CD4-positive, alpha-beta T cell (primary cell): ENCODE results near the gene BAX. TPM values are rescaled to one million over a fixed set of nuclear protein-coding genes. Genes with fewer than 3 reads are reported as not detected.

Experiments
- ATAC-seq: fragments of 200-7000 bp; cut with Tn5 transposase; one replicate; pipeline ENCODE4 v1.10.0; 2022; ENCODE audit warnings: mild to moderate bottlenecking; ENCODE audit not compliant: poor library complexity
- CTCF ChIA-PET: fragments of 350-600 bp; sonication (Branson Sonifier 250); formaldehyde crosslinking; loops from one replicate; lab custom pipeline; 2021; ENCODE audit warnings: antibody characterized with exemption, inconsistent platforms; lab: Charles Lee
- POLR2A ChIA-PET: fragments of 350-600 bp; sonication (Branson Sonifier 250); formaldehyde crosslinking; loops from one replicate; lab custom pipeline; 2021; ENCODE audit warnings: antibody characterized with exemption, inconsistent platforms; lab: Charles Lee
- DNase-seq, 14 experiments: peaks; one replicate each; pipeline ENCODE4 v3.0.0-alpha.2; 2013 to 2020; ENCODE audit warnings: mixed read lengths in 2 of 14
- H3K27ac ChIP-seq, 2 donors: one replicate each; pipeline versions ENCODE4 v1.5.1 to v1.7.0; 2013; ENCODE audit warnings: low read length in 2 of 2, low read depth in 1 of 2, mild to moderate bottlenecking in 1 of 2
- H3K27me3 ChIP-seq, 2 experiments: 1 replicate in 1 of 2; 2 replicates in 1 of 2; pipeline versions ENCODE4 v1.6.1 to v1.7.0; 2013; ENCODE audit warnings: low read length in 2 of 2, control low read depth in 1 of 2, mild to moderate bottlenecking in 1 of 2, moderate library complexity in 1 of 2; ENCODE audit not compliant: insufficient read depth in 2 of 2, control insufficient read depth in 1 of 2
- H3K36me3 ChIP-seq: one replicate; pipeline ENCODE4 v1.6.1; 2013; ENCODE audit warnings: low read length, control low read depth; ENCODE audit not compliant: insufficient read depth
- H3K4me1 ChIP-seq: one replicate; pipeline ENCODE4 v1.6.1; 2013; ENCODE audit warnings: low read length, control low read depth; ENCODE audit not compliant: insufficient read depth
- H3K4me3 ChIP-seq: one replicate; pipeline ENCODE4 v1.5.1; 2013; ENCODE audit warnings: mild to moderate bottlenecking, low read length, moderate library complexity
- H3K9me3 ChIP-seq, 2 experiments: 1 replicate in 1 of 2; 2 replicates in 1 of 2; pipeline versions ENCODE4 v1.6.1 to v1.7.0; 2013; ENCODE audit warnings: low read length in 2 of 2, mild to moderate bottlenecking in 2 of 2, control low read depth in 1 of 2, moderate library complexity in 1 of 2; ENCODE audit not compliant: control insufficient read depth in 1 of 2, insufficient read depth in 1 of 2
- H3K27ac Mint-ChIP-seq: one replicate; pipeline ENCODE4 v1.8.0; 2020; ENCODE audit warnings: mixed read lengths
- H3K27me3 Mint-ChIP-seq: one replicate; pipeline ENCODE4 v1.8.0; 2021; ENCODE audit warnings: mixed read lengths
- H3K36me3 Mint-ChIP-seq: one replicate; pipeline ENCODE4 v1.8.0; 2021; ENCODE audit warnings: low read depth, mixed read lengths
- H3K4me1 Mint-ChIP-seq: one replicate; pipeline ENCODE4 v1.8.0; 2021; ENCODE audit warnings: low read depth, mixed read lengths
- H3K4me3 Mint-ChIP-seq: one replicate; pipeline ENCODE4 v1.8.0; 2020; ENCODE audit warnings: mild to moderate bottlenecking, mixed read lengths
- H3K9me3 Mint-ChIP-seq: one replicate; pipeline ENCODE4 v1.8.0; 2020; ENCODE audit warnings: mixed read lengths
- intact Hi-C, 2 experiments: fragments of 100-400 bp; cut with DNase I in 1 of 2; cut with micrococcal nuclease in 1 of 2; formaldehyde crosslinking; loops; one replicate each; pipeline versions ENCODE4 v1.15.1 to v1.9.0; 2023 to 2025; cut with DNase I, micrococcal nuclease
- total RNA-seq, 174 experiments: library from RNA in 2 of 174; stranded (reverse) in 2 of 174; gene quantifications; one replicate each; pipeline ENCODE4 v1.2.3 and lab custom pipeline; 2021 to 2026
- TF ChIP-seq, protein P1 (sequence below): fragments of 200-600 bp; IDR thresholded peaks from one replicate; pipeline ENCODE4 v1.8.0; 2022; ENCODE audit warnings: antibody characterized with exemption, mild to moderate bottlenecking

The BAX gene
- total RNA-seq, 2 experiments from 2014 or later = 52.9 to 60.4 TPM

DNA sequence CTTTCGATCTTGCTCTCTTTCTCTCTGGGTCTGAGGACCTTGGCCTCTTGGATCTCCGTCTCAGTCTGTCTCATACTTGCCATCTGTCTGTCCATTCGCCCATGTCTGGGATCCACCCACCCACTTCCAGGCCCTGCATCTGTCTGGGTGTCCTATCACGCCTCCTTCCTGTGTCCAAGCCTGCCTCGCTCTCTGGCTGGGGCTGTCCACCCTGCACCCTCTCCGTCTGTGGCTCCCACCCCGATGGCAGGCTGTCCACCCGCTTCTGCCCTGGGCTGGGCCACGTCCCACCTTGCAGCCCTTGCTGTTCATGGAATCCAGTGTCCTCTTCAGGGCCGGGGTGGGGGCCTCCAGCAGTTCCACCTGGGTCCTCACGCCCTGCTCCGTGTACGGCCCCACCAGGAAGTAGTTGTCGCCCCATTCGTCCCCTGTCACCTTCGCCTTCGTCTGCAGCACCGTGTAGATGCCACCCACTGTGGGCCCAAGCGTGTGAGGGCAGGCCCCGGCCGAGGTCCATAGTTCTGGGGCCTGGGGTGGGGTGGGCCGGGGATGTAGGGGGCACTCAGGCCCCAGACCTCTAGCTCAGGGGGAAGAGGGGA is 36.4 kb downstream of the BAX start:
- intact Hi-C loops = loop anchor here (5.0 to 10.0 kb wide), 6 partner anchors 136 to 626 kb away; partner anchors contain the start of genes IZUMO1 (in 1 of the 2), SLC17A7 (in 1 of the 2), SYNGR4 (in 1 of the 2) and TMEM143 (in 1 of the 2)
- H3K27me3 Mint-ChIP-seq = no peaks in the 10 kb centered on the region
- Histone ChIP-seq H3K27me3 (no peaks in the 10 kb centered on the region), H3K27ac (no peak overlapping the region), H3K4me3 (no peak overlapping the region), H3K36me3 (peaks cover 11% of the 10 kb centered on the region), H3K9me3 (no peaks in the 10 kb centered on the region), H3K4me1 (peaks cover 43% of the 10 kb centered on the region)
- H3K36me3 Mint-ChIP-seq = peaks cover 47% of the 10 kb centered on the region
- H3K4me1 Mint-ChIP-seq = peaks cover 35% of the 10 kb centered on the region
- no peak overlapping the region for H3K27ac Mint-ChIP-seq
- CTCF ChIA-PET = no interaction called here
- no peak for ATAC-seq
- POLR2A ChIA-PET = no interaction called here
- H3K9me3 Mint-ChIP-seq = no peaks in the 10 kb centered on the region
- H3K4me3 Mint-ChIP-seq = no peak overlapping the region
- peak in 1 of 14 experiments; percentile 37 for DNase-seq
- TF ChIP-seq, protein P1, sequence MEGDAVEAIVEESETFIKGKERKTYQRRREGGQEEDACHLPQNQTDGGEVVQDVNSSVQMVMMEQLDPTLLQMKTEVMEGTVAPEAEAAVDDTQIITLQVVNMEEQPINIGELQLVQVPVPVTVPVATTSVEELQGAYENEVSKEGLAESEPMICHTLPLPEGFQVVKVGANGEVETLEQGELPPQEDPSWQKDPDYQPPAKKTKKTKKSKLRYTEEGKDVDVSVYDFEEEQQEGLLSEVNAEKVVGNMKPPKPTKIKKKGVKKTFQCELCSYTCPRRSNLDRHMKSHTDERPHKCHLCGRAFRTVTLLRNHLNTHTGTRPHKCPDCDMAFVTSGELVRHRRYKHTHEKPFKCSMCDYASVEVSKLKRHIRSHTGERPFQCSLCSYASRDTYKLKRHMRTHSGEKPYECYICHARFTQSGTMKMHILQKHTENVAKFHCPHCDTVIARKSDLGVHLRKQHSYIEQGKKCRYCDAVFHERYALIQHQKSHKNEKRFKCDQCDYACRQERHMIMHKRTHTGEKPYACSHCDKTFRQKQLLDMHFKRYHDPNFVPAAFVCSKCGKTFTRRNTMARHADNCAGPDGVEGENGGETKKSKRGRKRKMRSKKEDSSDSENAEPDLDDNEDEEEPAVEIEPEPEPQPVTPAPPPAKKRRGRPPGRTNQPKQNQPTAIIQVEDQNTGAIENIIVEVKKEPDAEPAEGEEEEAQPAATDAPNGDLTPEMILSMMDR = no peak

DNA sequence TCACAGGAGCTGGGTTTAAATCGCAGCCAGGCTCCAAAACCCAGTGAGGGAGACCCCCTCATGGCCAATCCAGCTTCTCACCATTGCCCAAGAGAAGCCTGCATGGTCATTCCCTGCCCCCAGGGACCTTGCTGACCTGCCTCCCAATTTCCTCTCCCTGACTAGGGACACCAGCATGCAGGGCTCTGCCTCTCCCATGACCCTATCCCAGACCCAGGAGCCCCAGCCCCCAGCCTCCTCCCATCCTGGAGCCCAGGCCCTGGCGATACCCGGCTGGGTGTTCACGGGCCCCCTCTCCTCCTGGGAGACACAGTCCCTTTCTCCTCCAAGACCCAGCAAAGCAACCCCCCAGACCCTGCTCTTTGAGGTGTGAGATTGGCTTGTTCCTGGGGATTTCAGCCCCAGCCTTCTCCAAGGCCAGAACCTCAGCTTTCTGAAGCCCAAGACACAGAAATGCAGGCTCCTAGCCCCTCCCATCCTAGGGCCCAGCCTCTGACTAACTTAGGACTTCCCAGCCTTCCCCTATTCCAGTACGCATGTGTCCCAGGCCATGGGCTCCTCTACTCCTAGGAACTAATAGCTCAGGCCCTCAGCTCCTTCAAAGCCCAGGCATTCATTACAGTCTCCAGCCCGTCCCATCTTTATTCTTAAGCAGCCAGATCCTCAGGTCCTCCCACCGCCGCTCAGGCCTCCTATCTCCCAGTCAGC is 37.4 kb downstream of the BAX start:
- Histone ChIP-seq H3K9me3 (no peaks in the 10 kb centered on the region), H3K4me3 (peak overlapping the region; percentile 84), H3K4me1 (peaks cover 43% of the 10 kb centered on the region), H3K27ac (peak overlapping the region in 1 of 2 donors; percentile 41), H3K27me3 (no peaks in the 10 kb centered on the region), H3K36me3 (peaks cover 10% of the 10 kb centered on the region)
- CTCF ChIA-PET = interaction anchor here (0.5 to 2.4 kb wide), 4 partner anchors 21 to 106 kb away, joined by 3 to 15 read pairs (median 9); no protein-coding TSS in a partner anchor
- intact Hi-C loops = loop anchor here (2.0 to 10.0 kb wide), 9 partner anchors 27 to 627 kb away; partner anchors contain the start of genes CYTH2 (in 1 of the 2), DHDH (in 1 of the 2), IZUMO1 (in 1 of the 2) and SLC17A7 (in 1 of the 2)
- peaks cover 38% of the 10 kb centered on the region for H3K4me1 Mint-ChIP-seq
- DNase-seq = peak in 2 of 14 experiments; percentile 62 to 65
- peak overlapping the region; percentile 92 for H3K4me3 Mint-ChIP-seq
- H3K27me3 Mint-ChIP-seq = no peaks in the 10 kb centered on the region
- H3K9me3 Mint-ChIP-seq = no peaks in the 10 kb centered on the region
- TF ChIP-seq, protein P1 = no peak
- ATAC-seq = no peak
- H3K36me3 Mint-ChIP-seq = peaks cover 39% of the 10 kb centered on the region
- peak overlapping the region; percentile 90 for H3K27ac Mint-ChIP-seq
- POLR2A ChIA-PET = interaction anchor here (0.8 to 3.3 kb wide), 4 partner anchors 25 to 346 kb away, joined by 4 to 41 read pairs (median 12); partner anchors contain the start of genes CA11, FTL, LIN7B and NUCB1

DNA sequence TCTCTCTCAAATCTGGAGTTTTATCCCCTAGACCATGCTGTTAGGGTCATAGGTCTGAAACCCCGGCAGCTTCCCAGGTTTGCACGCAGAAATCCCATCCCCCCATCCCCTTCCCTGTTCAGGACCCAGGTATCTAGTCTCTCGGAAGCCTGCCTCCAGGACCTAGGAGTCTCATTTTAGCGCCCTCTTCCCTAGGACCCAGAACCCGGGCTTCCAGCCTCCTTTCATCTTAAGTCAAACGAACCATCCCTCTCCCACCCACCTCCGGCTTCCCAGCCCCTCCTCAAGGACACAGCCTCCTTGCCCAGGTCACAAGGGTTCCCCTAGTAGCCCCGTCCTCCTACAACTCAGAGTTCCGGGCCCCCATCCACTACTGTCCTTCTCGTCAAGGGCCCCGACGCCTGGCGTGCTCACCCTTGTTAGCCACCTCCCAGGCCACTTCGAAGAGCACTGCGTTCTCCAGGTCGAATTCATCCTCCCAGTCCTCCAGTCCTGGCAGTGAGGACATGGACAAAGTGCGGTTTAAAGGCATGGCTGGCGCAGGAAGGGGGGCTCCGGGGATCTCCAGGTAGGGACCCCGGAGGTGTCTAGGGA is 38.0 kb downstream of the BAX start:
- Mint-ChIP-seq H3K27ac (peak overlapping the region; percentile 90), H3K9me3 (no peaks in the 10 kb centered on the region), H3K4me1 (peaks cover 40% of the 10 kb centered on the region), H3K36me3 (peaks cover 34% of the 10 kb centered on the region), H3K27me3 (no peaks in the 10 kb centered on the region), H3K4me3 (peak overlapping the region; percentile 92)
- H3K27ac ChIP-seq = peak overlapping the region; percentile 41 to 82
- TF ChIP-seq, protein P1 = no peak
- peaks cover 43% of the 10 kb centered on the region for H3K4me1 ChIP-seq
- POLR2A ChIA-PET = interaction anchor here (0.8 to 3.3 kb wide), 32 partner anchors 14 to 1719 kb away, joined by 3 to 41 read pairs (median 4); partner anchors contain the start of genes AKT1S1, AP2A1, CA11 and CGB7
- ATAC-seq (no peak), DNase-seq (peak in 2 of 14 experiments; percentile 8 to 33)
- H3K4me3 ChIP-seq = peak overlapping the region; percentile 84
- H3K27me3 ChIP-seq = no peaks in the 10 kb centered on the region
- CTCF ChIA-PET = interaction anchor here (0.5 to 2.4 kb wide), 17 partner anchors 13 to 725 kb away, joined by 3 to 15 read pairs (median 5); partner anchors contain the start of genes BAX, NUCB1 and PPP1R15A
- intact Hi-C loops = loop anchor here (2.0 to 10.0 kb wide), 9 partner anchors 26 to 628 kb away; partner anchors contain the start of genes CYTH2 (in 1 of the 2), DHDH (in 1 of the 2), IZUMO1 (in 1 of the 2) and SLC17A7 (in 1 of the 2)
- H3K36me3 ChIP-seq = peaks cover 10% of the 10 kb centered on the region
- no peaks in the 10 kb centered on the region for H3K9me3 ChIP-seq
